ENCODE measurements around the gene TNFAIP8L1.

GRCh38 chr19:4639531-4640246 lies 373 bp downstream of the TNFAIP8L1 start:
- TF ChIP-seq CTCF (optimal IDR thresholded peaks at IDR 0.05 in 1 of 3, IDR thresholded peaks at IDR 0.05 in 1 of 3, conservative IDR thresholded peaks at IDR 0.05 in 1 of 3; ENCODE audit: extremely low read depth in 1 of 3, insufficient read depth in 2 of 3, low read length in 3 of 3) = no peak
- no peak for TF ChIP-seq EZH2 (IDR thresholded peaks at IDR 0.05; ENCODE audit: low read length)

All from keratinocyte (primary cell).